Stimulated activated CD4-positive, alpha-beta T cell treated with anti-CD3 and anti-CD28 coated beads, Interleukin-4, amount 100 ng/mL, for 1 hour (primary cell): ENCODE results near the gene MYH10.
"Not testable (repeated sequence)": the region's sequence is repeated elsewhere in the genome, so short reads cannot be mapped to it uniquely, and the experiment has no call there.

ENCODE experiments used
- DNase-seq: peaks from one replicate; pipeline ENCODE4 v3.0.0-alpha.2; 2020

MYH10 gene

DNA sequence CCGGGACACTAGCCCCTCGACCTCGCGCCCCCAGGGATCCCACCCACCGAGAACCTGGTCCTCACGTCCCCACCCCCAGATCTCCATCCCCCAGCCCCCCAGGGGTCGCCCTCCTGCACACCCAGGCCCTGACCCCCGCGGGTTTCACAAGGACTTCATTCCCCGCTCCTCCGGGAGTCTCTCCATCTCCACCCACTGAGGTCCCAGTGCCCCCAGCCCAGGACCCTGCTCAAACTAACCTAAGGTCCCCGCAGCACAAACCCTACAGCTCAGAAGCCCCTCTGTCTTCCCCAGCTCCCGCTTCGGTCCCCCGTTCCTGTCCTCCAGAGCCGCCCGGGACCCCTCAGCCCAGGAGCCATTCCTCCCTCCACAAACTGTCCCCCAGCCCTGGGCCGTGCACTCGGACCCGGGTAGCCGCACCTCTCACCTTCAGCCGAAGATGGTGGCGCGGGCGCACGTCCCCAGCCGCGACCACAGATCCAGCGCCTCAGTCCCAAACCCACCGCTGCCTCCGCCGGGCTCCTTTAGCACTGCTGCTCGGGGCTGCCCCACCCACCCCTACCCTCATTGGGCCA lies at the start of gene MYH10:
TSS of gene MYH10 (minus strand) at position 499 of the 575 bp plus-strand sequence. CDS start 7,479 bp downstream, outside the sequence.
- DNase-seq = peak; percentile 5

DNA sequence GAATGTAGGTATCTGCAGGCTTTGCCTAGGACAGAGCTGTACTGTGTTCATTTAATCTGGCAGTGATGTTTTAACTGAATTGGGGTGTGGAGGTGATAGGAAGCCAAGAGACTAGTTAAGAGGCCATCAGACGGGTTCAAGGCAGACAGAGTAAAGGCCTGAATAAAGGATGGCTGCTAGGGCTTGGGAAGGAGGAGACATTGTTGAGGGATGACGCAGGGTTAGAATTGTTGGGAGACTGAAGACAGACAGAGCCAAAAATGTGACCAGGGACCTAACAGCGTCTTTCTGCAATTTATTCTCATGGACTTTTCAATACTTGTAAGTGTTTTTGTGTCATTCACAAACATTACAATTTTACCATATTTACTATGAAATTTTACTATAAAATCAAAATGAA lies 48.6 kb upstream of the MYH10 start:
- DNase-seq = no peak

DNA sequence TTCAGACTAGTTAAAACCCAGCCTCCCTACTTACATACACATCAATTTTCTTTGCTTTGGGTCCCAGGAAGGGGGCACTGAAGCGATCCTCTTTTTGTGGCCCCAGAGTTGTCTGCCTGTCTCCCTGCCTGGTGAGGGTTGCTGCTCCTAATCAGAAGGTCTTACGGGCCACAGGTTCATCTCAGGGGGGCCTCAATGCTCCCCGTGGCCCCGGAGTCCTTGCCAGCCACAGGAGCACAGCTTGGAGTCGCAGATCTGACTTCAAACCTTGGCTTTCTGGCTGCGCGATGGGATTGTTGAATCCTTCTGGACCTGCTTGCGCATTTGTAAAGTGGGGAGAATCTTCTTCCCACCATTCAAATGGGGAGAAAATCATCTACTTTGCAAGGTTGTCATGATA lies 44.8 kb upstream of the MYH10 start:
- DNase-seq = no peak

DNA sequence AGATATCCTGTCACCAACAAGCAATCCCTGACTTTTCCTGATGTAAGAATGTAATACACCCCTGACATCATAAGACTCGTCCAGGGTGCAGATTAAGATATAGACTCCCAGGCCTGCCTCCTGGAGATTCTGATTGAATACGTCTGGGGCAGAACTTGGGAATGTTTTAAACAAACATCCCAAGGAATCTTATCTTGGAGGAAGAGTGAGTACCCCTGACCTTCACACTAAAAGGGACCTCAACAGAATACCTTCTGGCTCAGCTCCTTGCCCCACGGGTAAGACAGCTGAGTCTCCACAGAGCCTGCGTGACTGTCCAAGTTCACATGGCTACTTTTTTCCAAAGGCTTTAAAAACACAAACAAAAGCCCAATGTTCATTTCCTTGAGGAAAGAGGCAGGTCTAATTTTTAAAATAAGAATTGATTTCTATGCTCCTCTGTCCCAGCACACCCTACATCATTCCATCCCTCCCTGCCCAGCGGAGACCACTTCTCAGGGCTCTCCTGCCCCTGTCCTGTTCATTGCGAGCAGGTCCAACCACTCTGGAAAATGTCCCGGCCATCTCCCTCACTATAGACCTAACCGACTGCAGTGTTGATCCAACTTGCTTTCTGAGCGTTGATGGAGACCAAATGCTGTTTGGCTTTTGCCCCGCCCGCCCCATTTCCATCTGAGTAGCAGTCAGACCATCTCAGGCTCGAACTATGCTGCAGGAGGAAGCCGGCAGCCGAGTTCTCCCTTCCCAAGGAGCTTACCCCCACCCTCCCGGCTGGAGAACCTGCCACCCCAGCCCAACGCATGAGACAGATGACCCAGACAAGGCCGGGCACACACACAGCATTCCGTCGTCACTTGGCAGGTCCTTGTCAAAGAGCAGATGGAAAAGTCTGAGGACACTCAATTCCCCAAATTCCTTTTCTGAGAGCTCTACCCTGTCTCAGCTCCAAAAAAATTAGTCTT lies 44.1 kb upstream of the MYH10 start:
- DNase-seq = no peak

DNA sequence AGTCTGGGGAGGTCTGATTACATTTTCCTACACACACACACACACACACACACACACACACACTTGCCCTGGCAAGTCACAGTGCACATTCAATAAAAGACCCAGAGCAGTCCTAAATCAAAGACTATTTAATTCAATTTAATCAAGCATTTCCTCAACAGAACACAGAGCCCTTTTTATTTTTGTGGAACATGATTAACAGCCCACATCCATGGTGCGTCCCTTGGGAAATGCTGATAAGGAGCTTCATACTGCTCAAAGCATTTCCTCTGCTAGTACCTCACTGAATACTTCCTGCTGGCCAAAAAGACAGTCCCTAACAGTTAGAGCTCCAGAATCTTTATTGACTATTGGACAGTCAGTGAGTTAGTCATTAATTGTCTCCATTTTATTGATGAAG lies 43.1 kb upstream of the MYH10 start:
- no peak for DNase-seq

DNA sequence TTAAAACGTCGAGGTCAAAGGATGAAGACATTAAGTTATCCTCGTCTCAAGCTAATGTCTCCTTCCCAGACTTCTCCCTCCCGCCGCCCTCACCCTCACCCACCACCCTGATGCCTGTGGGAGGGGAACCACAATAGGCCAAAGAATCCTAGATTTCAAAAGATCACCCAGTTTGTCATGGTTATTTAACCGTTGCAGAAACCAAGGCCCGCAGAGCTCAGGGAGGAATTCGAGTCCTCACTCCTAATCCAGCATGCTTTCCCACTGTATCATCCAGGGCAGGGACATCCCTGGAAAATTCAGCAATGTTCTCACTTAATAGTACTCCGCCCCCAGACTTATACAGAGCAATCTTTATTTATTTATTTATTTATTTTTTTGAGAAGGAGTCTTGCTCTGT lies 41.8 kb upstream of the MYH10 start:
- no peak for DNase-seq

DNA sequence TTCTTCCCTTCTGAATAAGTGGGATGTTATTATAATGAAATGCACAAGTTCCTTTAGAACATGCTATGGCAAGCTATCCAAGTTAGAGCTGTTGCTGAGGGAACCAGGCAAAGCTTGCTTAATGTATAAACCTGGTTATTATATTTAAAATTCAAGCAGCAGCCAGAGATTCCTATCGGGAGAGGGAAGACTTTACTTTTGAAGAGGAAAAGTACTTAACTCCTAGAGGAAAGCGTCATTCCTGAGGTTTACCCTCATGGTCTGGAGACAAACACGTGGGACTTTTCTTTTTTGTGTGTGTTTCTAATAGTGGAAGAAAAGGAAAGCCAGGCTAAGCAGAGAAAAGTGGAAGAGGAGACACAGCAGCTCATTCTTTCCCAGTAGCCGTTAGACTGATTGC lies 39.9 kb upstream of the MYH10 start:
- no peak for DNase-seq

DNA sequence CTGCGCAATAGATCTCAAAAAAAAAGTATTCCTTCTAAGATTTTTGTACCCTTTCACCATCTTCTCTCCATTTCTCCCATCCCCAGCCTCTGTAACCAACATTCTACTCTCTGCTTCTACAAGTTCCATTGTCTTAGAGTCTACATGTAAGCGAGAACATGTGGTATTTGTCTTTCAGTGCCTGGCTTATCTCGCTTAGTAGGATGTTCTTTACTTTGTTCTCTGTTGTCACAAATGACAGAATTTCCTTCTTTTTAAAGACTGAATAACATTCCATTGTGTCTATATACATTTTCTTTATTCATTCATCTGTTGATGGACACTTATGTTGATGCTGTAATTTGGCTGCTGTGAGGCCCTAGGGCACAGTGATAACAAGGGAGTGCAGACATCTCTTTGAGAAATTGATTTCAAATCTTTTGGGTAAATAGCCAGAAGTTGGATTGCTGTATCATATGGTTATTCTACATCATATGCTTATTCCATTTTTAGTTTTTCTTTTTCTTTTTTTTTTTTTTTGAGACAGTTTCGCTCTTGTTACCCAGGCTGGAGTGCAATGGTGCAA lies 37.7 kb upstream of the MYH10 start:
- no peak for DNase-seq

DNA sequence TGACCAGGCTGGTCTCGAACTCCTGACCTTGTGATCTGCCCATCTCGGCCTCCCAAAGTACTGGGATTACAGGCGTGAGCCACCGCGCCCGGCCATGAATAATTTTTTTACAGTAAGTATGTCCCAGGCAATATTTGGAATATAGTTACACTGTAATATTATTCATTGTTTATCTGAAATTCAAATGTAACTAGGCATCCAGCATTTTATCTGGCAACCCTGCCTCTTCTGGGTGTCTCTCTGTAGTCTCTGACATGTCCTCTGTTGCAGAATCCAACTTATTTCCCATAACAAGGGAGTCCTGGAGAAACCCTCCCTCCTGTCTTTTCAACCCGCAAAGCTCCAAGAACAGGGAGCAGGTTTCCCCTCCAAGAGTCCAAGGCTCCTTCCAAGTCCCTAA lies 36.9 kb upstream of the MYH10 start:
- DNase-seq = no peak

DNA sequence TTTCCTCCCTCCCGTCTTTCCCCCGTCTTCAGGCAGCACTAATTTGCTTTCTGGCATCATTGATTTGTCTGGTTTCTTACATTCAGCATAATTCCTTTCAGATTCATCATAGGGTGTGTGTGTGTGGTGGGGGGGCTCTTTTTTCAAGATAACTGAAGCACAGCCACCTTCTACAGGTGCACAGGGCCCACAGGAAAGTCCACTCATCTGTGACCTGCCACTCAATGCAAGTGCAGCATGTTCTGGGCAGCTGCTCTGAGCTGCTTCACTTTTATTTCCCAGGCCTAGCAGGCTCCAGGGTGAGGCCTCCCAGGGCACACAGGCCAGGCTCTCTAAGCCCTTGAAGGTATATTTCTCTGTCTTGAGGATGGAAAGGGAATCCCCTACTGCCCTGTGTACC lies 35.2 kb upstream of the MYH10 start:
- DNase-seq = no peak

DNA sequence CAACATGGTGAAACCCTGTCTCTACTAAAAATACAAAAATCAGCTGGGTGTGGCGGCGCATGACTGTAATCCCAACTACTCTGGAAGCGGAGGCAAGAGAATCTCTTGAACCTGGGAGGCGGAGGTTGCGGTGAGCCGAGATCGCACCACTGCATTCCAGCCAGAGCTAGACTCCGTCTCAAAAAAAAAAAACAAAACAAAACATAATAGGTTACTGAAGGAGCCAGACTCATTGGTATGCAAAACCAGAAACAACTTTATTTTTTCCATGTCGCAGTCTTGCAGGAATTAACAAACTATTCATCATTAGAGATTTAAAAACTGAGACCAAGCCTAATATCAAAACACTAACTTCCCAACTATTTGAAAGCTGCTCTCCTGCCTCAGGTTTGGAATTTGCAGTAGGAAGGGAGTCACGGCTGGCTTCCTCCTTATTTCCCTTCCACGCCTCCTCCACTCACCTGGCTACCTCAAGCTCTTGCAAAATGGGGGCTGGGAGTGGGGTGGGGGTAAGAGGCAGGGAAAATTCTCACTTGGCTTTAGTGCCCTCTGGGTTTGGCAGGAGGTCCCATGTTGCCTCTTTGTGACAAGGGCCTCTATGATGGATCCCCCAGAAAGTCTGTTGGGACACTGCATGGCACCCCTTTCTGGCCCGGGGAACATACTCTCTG lies 34.1 kb upstream of the MYH10 start:
- DNase-seq = no peak

DNA sequence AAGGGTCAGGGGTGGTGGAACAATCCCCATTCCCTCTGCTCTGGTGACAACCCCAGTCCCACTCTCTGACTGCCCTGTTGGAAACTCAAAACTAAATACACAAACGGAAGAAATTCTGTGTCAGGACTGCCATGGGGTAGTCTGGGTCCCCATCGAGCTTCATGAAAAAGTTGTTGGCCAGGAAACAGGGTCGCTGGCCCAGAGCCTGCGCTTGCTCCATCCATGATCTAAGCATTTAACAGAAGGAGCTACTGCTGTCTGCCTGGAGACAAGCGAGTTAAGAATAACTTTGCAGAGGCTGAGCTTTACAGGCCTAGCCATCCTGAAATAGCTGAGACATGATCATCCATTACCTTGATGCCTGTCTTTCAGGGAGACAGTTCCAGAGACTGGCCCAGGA lies 32.4 kb upstream of the MYH10 start:
- DNase-seq = no peak

DNA sequence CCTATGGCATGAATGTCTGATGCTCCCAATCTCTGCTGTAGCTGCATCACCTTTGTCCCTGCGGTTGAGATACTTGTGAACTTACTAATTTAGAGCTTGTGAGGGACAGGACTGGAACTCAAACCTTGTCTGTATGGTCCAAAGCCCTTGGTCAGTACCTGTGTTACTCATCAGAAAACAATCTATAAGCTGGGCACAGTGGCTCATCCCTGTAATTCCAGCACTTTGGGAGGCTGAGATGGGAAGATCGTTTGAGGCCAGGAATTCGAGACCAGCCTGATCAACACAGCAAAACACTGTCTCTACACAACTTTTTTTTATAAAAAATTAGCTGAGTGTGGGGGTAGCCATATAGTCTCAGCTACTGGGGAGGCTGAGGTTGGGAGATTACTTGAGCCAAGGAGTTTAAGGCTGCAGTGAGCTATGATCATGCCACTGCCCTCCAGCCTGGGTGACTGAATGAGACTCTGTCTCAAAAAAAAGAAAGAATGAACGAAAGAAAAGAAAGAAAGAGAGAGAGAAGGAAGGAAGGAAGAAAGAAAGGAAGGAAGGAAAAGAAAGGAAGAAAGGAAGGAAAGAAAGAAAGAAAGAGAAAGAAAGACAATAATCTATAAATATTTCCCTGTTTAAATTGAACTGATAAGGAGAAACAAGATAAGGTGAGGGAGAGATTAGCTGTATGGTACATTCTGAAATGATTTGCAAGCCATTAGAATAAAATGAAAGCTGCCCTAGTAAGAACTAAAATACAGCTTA lies 31.7 kb upstream of the MYH10 start:
- DNase-seq = no peak

DNA sequence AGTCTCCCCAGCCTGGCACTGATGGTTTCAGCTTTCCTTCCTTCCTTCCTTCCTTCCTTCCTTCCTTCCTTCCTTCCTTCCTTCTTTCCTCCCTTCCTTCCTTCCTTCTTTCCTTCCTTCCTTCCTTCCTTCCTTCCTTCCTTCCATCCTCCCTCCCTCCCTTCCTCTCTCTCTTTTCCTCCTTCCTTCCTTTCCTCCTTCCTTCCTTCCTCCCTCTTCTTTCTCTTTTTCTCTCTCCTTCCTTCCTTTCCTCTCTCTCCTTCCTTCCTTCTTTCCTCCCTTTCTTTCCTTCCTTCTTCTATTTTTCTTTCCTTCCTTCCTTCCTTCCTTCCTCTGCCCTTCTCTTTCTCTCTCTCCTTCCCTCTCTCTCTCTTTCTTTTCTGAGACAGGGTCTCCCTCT lies 30.2 kb upstream of the MYH10 start:
- DNase-seq = not testable (repeated sequence)

DNA sequence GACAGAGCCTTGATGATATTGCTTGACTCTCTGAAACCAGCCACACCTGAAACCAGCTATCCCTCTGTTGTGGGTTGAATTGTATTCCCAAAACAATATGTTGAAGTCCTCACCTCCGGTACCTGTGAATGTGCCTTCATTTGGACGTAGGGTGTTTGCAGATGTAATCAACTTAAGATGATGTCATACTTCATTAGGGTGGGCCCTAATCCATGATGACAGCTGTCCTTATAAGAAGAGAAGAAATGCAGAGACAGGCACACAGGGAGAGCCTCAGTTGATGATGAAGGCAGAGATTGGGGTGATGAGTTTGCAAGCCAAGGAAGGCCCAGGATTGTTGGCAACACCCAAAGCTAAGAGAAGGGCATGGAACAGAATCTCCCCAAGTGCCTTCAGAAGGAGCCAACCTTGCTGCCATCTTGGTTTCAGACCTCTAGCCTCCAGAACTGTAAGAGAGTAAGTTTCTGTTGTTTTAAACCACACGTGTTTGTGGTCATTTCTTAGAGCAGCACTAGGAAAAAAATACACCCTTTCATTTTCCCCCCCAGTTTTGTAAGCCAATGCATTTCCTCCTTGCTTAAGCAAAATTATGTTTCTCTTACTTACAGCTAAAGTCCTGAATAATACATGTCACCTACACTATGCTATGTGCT lies 29.4 kb upstream of the MYH10 start:
- no peak for DNase-seq

DNA sequence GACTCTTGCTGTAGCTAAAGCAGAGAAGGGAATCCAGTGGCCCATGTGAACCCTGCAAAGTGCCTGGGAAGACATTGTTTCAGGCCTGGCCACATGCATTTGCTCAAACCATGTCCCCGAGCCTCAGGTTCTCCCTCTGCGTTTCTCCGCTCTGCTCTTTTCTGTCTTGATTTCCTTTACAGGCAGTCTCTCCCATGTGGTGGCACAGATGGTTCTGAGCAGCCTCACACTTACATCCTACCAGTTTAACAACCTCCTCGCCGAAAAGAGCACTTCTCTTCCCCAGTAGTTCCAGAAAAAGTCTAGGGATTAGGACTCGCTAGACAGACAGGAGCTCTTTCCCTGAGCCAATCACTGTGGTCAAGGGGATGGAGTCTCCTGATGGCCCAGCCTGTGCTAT lies 28.3 kb upstream of the MYH10 start:
- DNase-seq = no peak

DNA sequence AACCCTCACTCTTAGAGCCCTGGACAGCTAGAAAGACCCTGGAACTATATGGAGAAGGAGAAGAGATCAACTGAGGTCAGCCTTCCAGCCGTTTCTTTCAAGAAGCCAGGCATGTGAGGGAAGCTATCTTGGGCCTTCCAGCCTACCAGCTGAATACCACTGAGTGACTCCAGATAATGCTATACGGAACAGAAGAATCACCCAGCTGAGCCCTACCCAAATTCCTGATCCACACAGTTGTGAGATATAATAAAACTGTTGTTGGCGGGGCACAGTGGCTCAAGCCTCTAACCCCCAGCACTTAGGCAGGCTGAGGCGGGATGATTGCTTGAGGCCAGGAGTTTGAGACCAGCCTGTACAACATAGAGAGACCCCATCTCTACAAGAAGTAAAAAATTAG lies 26.2 kb upstream of the MYH10 start:
- DNase-seq = no peak

DNA sequence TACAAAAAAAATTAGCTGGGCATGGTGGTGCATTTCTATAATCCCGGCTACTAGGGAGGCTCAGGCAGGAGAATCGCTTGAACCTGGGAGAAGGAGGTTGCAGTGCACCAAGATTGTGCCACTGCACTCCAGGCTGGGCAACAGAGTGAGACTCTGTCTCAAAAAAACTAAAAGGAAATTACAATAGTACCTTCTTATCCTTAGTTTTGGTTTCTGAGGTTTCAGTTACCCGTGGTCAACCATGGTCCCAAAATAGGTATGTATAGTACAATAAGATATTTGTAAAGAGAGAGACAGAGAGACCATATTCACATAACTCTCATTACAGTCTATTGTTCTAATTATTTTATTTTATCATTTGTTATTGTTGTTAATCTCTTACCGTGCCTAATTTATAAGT lies 24.3 kb upstream of the MYH10 start:
- DNase-seq = no peak

DNA sequence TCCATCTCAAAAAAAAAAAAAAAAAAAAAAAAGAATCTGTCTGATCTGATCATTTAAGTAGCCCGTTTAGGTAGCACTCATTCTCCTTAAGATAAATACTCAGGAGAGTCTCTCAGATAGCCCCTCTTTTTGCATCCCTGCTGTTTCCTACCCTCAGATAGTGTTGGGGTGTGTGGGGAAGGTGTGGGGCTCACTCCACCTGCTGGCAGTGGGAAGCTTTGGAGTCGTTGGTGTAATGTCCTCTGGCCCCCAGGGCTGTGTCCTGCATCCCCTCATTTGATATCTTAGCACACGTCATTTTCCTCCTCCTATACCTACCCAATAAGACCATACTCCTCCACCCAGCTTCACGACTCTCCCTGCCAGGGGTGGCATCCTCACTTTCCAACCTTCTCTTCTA lies 20.5 kb upstream of the MYH10 start:
- DNase-seq = no peak

DNA sequence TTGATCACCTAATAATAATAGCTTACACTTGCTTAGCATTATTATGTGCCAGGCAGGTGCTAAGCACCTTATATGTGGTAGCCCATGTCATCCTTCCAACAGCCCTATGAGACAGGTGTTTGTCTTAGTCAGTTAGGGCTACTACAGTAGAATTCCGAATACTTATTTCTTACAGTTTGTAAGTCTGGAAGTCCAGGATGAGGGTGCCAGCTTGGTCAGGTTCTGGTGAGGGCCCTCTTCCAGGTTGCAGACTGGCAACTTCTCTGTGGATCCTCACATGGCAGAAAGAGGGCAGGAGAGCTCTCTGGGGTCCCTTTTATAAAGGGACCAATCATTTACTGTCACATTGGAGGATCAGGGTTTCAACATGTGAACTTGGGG lies 19.6 kb upstream of the MYH10 start:
- DNase-seq = no peak

DNA sequence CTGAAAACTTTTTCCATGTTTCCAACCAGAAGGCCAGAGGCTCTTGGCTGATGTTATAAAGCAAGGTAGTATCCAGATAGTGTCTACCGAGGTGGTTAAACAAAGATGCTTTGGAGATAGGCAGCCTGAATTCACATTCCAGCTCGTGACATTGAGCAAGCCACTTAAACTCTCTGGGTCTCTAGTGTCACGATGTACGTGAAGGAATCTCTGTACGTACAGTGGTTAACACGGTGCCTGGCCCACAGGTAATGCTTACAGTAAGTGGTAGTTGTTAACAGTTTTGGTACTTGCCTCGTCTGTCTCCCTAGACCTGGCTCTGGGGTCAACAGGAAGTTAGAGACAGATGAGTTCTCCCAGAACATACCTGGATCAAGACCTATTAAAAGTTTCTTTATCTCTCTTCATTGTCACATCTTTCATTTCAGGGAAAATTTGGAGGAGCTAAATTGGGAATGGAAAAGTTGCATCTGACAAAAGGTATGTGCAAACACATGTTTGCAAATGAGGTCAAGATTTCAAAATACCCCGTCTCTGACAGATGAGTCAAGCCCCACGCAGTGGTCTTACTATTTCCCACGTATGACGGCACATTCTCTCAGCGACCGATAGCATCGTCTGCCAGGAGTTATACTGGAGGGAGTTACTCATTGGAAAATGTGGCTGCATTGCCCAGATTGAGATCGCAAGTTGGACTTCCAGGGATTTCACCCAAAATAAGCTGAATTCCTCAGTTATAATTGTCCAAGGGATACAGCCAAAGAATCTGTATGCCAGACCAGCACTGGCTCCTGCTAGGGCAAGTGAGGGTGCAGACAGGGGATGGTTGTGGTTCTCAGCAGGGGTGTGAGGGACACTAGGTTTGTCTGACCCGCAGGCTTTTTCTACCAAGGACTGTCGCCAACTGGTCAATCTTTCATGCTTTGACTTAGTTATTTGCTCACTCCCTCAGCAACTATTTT lies 18.9 kb upstream of the MYH10 start:
- DNase-seq = no peak
